Brain microvascular endothelial cell (primary cell): ENCODE data around the gene CARD19.
A peak's percentile ranks its signal among the peaks of the same experiment; 100 is the strongest.

Experiments
- DNase-seq: peaks from one replicate; pipeline ENCODE4 v3.0.0-alpha.2; 2020
- H3K27ac ChIP-seq: fragments of 250-450 bp; sonication (Bioruptor Pico); 2 replicates; pipeline ENCODE4 v1.5.1; 2020; ENCODE audit warnings: mild to moderate bottlenecking, moderate library complexity
- H3K27me3 ChIP-seq: fragments of 250-450 bp; sonication (Bioruptor Pico); replicated peaks from 2 replicates; pipeline ENCODE4 v1.5.1; 2020; ENCODE audit warnings: mild to moderate bottlenecking
- H3K36me3 ChIP-seq: fragments of 250-450 bp; sonication (Bioruptor Pico); replicated peaks from 2 replicates; pipeline ENCODE4 v1.5.1; 2020; ENCODE audit warnings: mild to moderate bottlenecking
- H3K4me3 ChIP-seq: 2 replicates; pipeline ENCODE4 v1.5.1; 2011; ENCODE audit warnings: low read depth, mild to moderate bottlenecking, control low read depth, low read length, moderate library complexity
- CTCF ChIP-seq: IDR thresholded peaks from 2 replicates; pipeline ENCODE4 v1.5.1; 2011; ENCODE audit warnings: low read depth, mild to moderate bottlenecking, moderate library complexity, low read length, control low read depth, inconsistent platforms; ENCODE audit errors: missing control alignments
- in situ Hi-C: cut with HindIII; loops from 2 replicates; pipeline ENCODE4 v1.10.0; 2017; ENCODE audit warnings: low sequenced_read_pairs, low pct_ligation_motif_present

Gene CARD19

GRCh38 chr9:93058355-93059010 is 37.5 kb upstream of the CARD19 start, which contains the start of gene SUSD3:
TSS of gene SUSD3 (plus strand) at chr9:93058701. CDS start at chr9:93058743, 42 bp downstream.
- peak within 1 kb of the TSS; percentile 22 for H3K4me3 ChIP-seq
- in situ Hi-C loops: no loop called here
- DNase-seq: no peak
- H3K27me3 ChIP-seq: no peaks in the 10 kb centered on the region
- H3K36me3 ChIP-seq: no peaks in the 10 kb centered on the region
- H3K27ac ChIP-seq: no peak within 1 kb of the TSS
- no peak for TF ChIP-seq CTCF

- no peak for TF ChIP-seq CTCF
- in situ Hi-C loops: no loop called here
- Histone ChIP-seq H3K36me3 (no peaks in the 10 kb centered on the region), H3K4me3 (peak overlapping the region; percentile 22), H3K27me3 (no peaks in the 10 kb centered on the region), H3K27ac (no peak overlapping the region)
- DNase-seq: no peak
These were observed 36.9 kb upstream of the CARD19 start for GRCh38 chr9:93059011-93059714.

GRCh38 chr9:93059715-93060578 is 36.1 kb upstream of the CARD19 start:
- no peak for DNase-seq
- H3K27ac ChIP-seq: no peak overlapping the region
- no peak for TF ChIP-seq CTCF
- no peaks in the 10 kb centered on the region for H3K27me3 ChIP-seq
- H3K4me3 ChIP-seq: no peak overlapping the region
- no peaks in the 10 kb centered on the region for H3K36me3 ChIP-seq
- in situ Hi-C loops: no loop called here

- in situ Hi-C loops: no loop called here
- Histone ChIP-seq H3K27ac (no peak overlapping the region), H3K36me3 (no peaks in the 10 kb centered on the region), H3K4me3 (no peak overlapping the region), H3K27me3 (no peaks in the 10 kb centered on the region)
- TF ChIP-seq CTCF: no peak
- no peak for DNase-seq
These were observed 35.2 kb upstream of the CARD19 start for GRCh38 chr9:93060746-93061259.

- in situ Hi-C loops: no loop called here
- TF ChIP-seq CTCF: no peak
- no peak overlapping the region for H3K4me3 ChIP-seq
- H3K27me3 ChIP-seq: no peaks in the 10 kb centered on the region
- no peak overlapping the region for H3K27ac ChIP-seq
- DNase-seq: no peak
- H3K36me3 ChIP-seq: no peaks in the 10 kb centered on the region
These were observed 34.7 kb upstream of the CARD19 start for GRCh38 chr9:93061260-93061751.
